Neural progenitor cell (in vitro differentiated cells): Measurements from ENCODE around the gene ATG4A. TPM values are rescaled to one million over a fixed set of nuclear protein-coding genes. Genes with fewer than 3 reads are reported as not detected.

ENCODE experiments used
- DNase-seq: peaks from one replicate; pipeline ENCODE4 v3.0.0-alpha.2; 2016; ENCODE audit warnings: low spot score
- H2AFZ ChIP-seq: fragments of 200-600 bp; sonication (generic); replicated peaks from 2 replicates; pipeline ENCODE4 v1.6.1; 2016; ENCODE audit warnings: antibody characterized with exemption
- H3F3A ChIP-seq: fragments of 200-600 bp; sonication (generic); 2 replicates; pipeline ENCODE4 v1.6.1; 2016; ENCODE audit warnings: antibody characterized with exemption, low read depth
- H3K27ac ChIP-seq: fragments of 200-600 bp; sonication (generic); 2 replicates; pipeline ENCODE4 v1.5.1; 2016; ENCODE audit warnings: mild to moderate bottlenecking
- H3K27me3 ChIP-seq: fragments of 200-600 bp; sonication (generic); 2 replicates; pipeline ENCODE4 v1.6.1; 2016; ENCODE audit warnings: mild to moderate bottlenecking, moderate library complexity
- H3K36me3 ChIP-seq: fragments of 200-600 bp; sonication (generic); 2 replicates; pipeline ENCODE4 v1.5.1; 2016
- H3K4me1 ChIP-seq: fragments of 200-600 bp; sonication (generic); 2 replicates; pipeline ENCODE4 v1.6.1; 2016; ENCODE audit warnings: mixed run types
- H3K4me2 ChIP-seq: fragments of 200-600 bp; sonication (generic); 2 replicates; pipeline ENCODE4 v1.6.1; 2016
- H3K4me3 ChIP-seq: fragments of 200-600 bp; sonication (generic); 2 replicates; pipeline ENCODE4 v1.5.1; 2016
- H3K79me2 ChIP-seq: fragments of 200-600 bp; sonication (generic); 2 replicates; pipeline ENCODE4 v1.6.1; 2016; ENCODE audit warnings: low read depth
- H3K9ac ChIP-seq: fragments of 200-600 bp; sonication (generic); 2 replicates; pipeline ENCODE4 v1.6.1; 2016
- H3K9me3 ChIP-seq: fragments of 200-600 bp; sonication (generic); 2 replicates; pipeline ENCODE4 v1.5.1; 2016; ENCODE audit warnings: low read depth
- H4K20me1 ChIP-seq: fragments of 200-600 bp; sonication (generic); 2 replicates; pipeline ENCODE4 v1.6.1; 2016; ENCODE audit warnings: low read depth
- H3K27ac Mint-ChIP-seq: 3 replicates; pipeline ENCODE4 v1.8.0; 2021; ENCODE audit warnings: mixed read lengths
- H3K27me3 Mint-ChIP-seq: 2 replicates; pipeline ENCODE4 v1.8.0; 2022; ENCODE audit warnings: low read depth, mild to moderate bottlenecking, inconsistent platforms, moderate library complexity, mixed read lengths; ENCODE audit not compliant: insufficient read depth
- H3K36me3 Mint-ChIP-seq: 3 replicates; pipeline ENCODE4 v1.8.0; 2021; ENCODE audit warnings: mixed read lengths
- H3K4me1 Mint-ChIP-seq: 3 replicates; pipeline ENCODE4 v1.8.0; 2021; ENCODE audit warnings: mixed read lengths
- H3K4me3 Mint-ChIP-seq: 3 replicates; pipeline ENCODE4 v1.8.0; 2021; ENCODE audit warnings: mild to moderate bottlenecking, moderate library complexity, mixed read lengths
- H3K9me3 Mint-ChIP-seq: 3 replicates; pipeline ENCODE4 v1.8.0; 2020; ENCODE audit warnings: mixed read lengths
- CTCF ChIP-seq: fragments of 200-600 bp; sonication (generic); IDR thresholded peaks from 2 replicates; pipeline ENCODE4 v1.5.1; 2017; ENCODE audit warnings: antibody characterized with exemption, mild to moderate bottlenecking
- EZH2 ChIP-seq: fragments of 200-600 bp; sonication (generic); IDR thresholded peaks from 2 replicates; pipeline ENCODE4 v1.6.1; 2017; ENCODE audit warnings: antibody characterized with exemption, mild to moderate bottlenecking, moderate library complexity
- EZH2phosphoT487 ChIP-seq: fragments of 200-600 bp; sonication (generic); IDR thresholded peaks from 2 replicates; pipeline ENCODE4 v1.6.1; 2017; ENCODE audit warnings: antibody characterized with exemption
- total RNA-seq: library from RNA; depleted of rRNA; stranded (reverse); fragments of >200 nt; gene quantifications from 2 replicates; pipeline ENCODE4 v1.2.3, GENCODE V29; 2015; ENCODE audit warnings: low replicate concordance

Gene ATG4A
- total RNA-seq, 1 donor from 2014 or later, result 6.5 TPM

- Histone ChIP-seq H3K9me3 (no peaks in the 10 kb centered on the region), H3K9ac (no peak overlapping the region), H3K79me2 (no peaks in the 10 kb centered on the region), H3K4me1 (no peaks in the 10 kb centered on the region), H3K4me3 (no peak overlapping the region), H3K27ac (no peak overlapping the region), H3K27me3 (no peaks in the 10 kb centered on the region), H3F3A (no peaks in the 10 kb centered on the region), H4K20me1 (no peaks in the 10 kb centered on the region), H2AFZ (no peak overlapping the region), H3K36me3 (no peaks in the 10 kb centered on the region), H3K4me2 (no peak overlapping the region)
- peaks cover 24% of the 10 kb centered on the region for H3K36me3 Mint-ChIP-seq
- H3K4me1 Mint-ChIP-seq, result peaks cover 5% of the 10 kb centered on the region
- no peak overlapping the region for H3K27ac Mint-ChIP-seq
- H3K4me3 Mint-ChIP-seq, result no peak overlapping the region
- H3K27me3 Mint-ChIP-seq, result peaks cover 6% of the 10 kb centered on the region
- no peak for DNase-seq
- H3K9me3 Mint-ChIP-seq, result no peaks in the 10 kb centered on the region
- TF ChIP-seq CTCF (no peak), EZH2phosphoT487 (no peak), EZH2 (no peak)
These were observed 56.9 kb downstream of the ATG4A start for GRCh38 chrX:108148524-108148923.

GRCh38 chrX:108156082-108156481 lies 64.5 kb downstream of the ATG4A start:
- DNase-seq, result no peak
- no peak overlapping the region for H3K4me3 Mint-ChIP-seq
- no peak overlapping the region for H2AFZ ChIP-seq
- no peak overlapping the region for H3K4me3 ChIP-seq
- no peaks in the 10 kb centered on the region for H3F3A ChIP-seq
- peaks cover 27% of the 10 kb centered on the region for H3K36me3 Mint-ChIP-seq
- H4K20me1 ChIP-seq, result no peaks in the 10 kb centered on the region
- H3K4me1 ChIP-seq, result no peaks in the 10 kb centered on the region
- H3K9ac ChIP-seq, result no peak overlapping the region
- H3K4me1 Mint-ChIP-seq, result no peaks in the 10 kb centered on the region
- H3K27ac Mint-ChIP-seq, result no peak overlapping the region
- TF ChIP-seq CTCF (no peak), EZH2 (no peak), EZH2phosphoT487 (no peak)
- H3K9me3 Mint-ChIP-seq, result no peaks in the 10 kb centered on the region
- no peak overlapping the region for H3K27ac ChIP-seq
- H3K79me2 ChIP-seq, result no peaks in the 10 kb centered on the region
- peaks cover 5% of the 10 kb centered on the region for H3K27me3 Mint-ChIP-seq
- H3K27me3 ChIP-seq, result no peaks in the 10 kb centered on the region
- H3K4me2 ChIP-seq, result no peak overlapping the region
- no peaks in the 10 kb centered on the region for H3K36me3 ChIP-seq
- H3K9me3 ChIP-seq, result no peaks in the 10 kb centered on the region

GRCh38 chrX:108156934-108157466 lies 65.4 kb downstream of the ATG4A start:
- H3K4me1 Mint-ChIP-seq, result no peaks in the 10 kb centered on the region

More at GRCh38 chrX:108156934-108157466, 65.4 kb downstream of the ATG4A start:
- no peaks in the 10 kb centered on the region for H3F3A ChIP-seq
- no peaks in the 10 kb centered on the region for H3K36me3 ChIP-seq
- DNase-seq, result no peak
- peaks cover 5% of the 10 kb centered on the region for H3K27me3 Mint-ChIP-seq
- no peaks in the 10 kb centered on the region for H3K4me1 ChIP-seq
- H3K27ac ChIP-seq, result no peak overlapping the region
- H3K4me2 ChIP-seq, result no peak overlapping the region
- H4K20me1 ChIP-seq, result no peaks in the 10 kb centered on the region
- H3K4me3 ChIP-seq, result no peak overlapping the region
- H3K4me3 Mint-ChIP-seq, result no peak overlapping the region
- no peak overlapping the region for H3K9ac ChIP-seq
- no peaks in the 10 kb centered on the region for H3K9me3 Mint-ChIP-seq
- no peak overlapping the region for H2AFZ ChIP-seq
- no peak overlapping the region for H3K27ac Mint-ChIP-seq
- TF ChIP-seq EZH2phosphoT487, result no peak
- no peak for TF ChIP-seq CTCF
- TF ChIP-seq EZH2, result no peak
- peaks cover 24% of the 10 kb centered on the region for H3K36me3 Mint-ChIP-seq
- H3K27me3 ChIP-seq, result no peaks in the 10 kb centered on the region
- no peaks in the 10 kb centered on the region for H3K9me3 ChIP-seq
- no peaks in the 10 kb centered on the region for H3K79me2 ChIP-seq
